ENCODE results near the gene SEMA5B. TPM values are rescaled to one million over a fixed set of nuclear protein-coding genes. Genes with fewer than 3 reads are reported as not detected.

The SEMA5B gene
- total and polyA plus RNA-seq, 2 experiments from 2014 or later, result 8.0 to 26.8 TPM

- Mint-ChIP-seq H3K27me3 (ENCODE audit: insufficient read depth, low read depth, poor library complexity) (no peaks in the 10 kb centered on the region), H3K4me1 (peaks cover 15% of the 10 kb centered on the region), H3K4me3 (no peak overlapping the region), H3K27ac (no peak overlapping the region), H3K9me3 (no peaks in the 10 kb centered on the region), H3K36me3 (ENCODE audit: low read depth) (no peaks in the 10 kb centered on the region)
- H2AFZ ChIP-seq, result no peak overlapping the region
- no peaks in the 10 kb centered on the region; the same call in 1 of the 2 replicates for H3F3A ChIP-seq (replicated peaks; ENCODE audit: low read depth)
- H3K27ac ChIP-seq (ENCODE audit: low read depth), result no peak overlapping the region
- no peak for TF ChIP-seq EZH2 (IDR thresholded peaks at IDR 0.05; ENCODE audit: low read depth, unreplicated experiment)
- no peak for TF ChIP-seq NANOG (IDR thresholded peaks at IDR 0.05; ENCODE audit: borderline replicate concordance)
- no peak for TF ChIP-seq ZNF331 (CRISPR knock-in tag; IDR thresholded peaks at IDR 0.05; ENCODE audit: low read depth)
- no peak for TF ChIP-seq STAT1 (IDR thresholded peaks at IDR 0.05; ENCODE audit: unreplicated experiment)
- TF ChIP-seq, protein P1, sequence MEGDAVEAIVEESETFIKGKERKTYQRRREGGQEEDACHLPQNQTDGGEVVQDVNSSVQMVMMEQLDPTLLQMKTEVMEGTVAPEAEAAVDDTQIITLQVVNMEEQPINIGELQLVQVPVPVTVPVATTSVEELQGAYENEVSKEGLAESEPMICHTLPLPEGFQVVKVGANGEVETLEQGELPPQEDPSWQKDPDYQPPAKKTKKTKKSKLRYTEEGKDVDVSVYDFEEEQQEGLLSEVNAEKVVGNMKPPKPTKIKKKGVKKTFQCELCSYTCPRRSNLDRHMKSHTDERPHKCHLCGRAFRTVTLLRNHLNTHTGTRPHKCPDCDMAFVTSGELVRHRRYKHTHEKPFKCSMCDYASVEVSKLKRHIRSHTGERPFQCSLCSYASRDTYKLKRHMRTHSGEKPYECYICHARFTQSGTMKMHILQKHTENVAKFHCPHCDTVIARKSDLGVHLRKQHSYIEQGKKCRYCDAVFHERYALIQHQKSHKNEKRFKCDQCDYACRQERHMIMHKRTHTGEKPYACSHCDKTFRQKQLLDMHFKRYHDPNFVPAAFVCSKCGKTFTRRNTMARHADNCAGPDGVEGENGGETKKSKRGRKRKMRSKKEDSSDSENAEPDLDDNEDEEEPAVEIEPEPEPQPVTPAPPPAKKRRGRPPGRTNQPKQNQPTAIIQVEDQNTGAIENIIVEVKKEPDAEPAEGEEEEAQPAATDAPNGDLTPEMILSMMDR (conservative IDR thresholded peaks at IDR 0.05; ENCODE audit: low read depth in 2 of 2), result no peak
- no peak for TF ChIP-seq ZNF462 (CRISPR knock-in tag; IDR thresholded peaks at IDR 0.05)
- no peak for DNase-seq (ENCODE audit: low spot score)
- H3K4me2 ChIP-seq, result no peak overlapping the region
- no peaks in the 10 kb centered on the region for H3K27me3 ChIP-seq (ENCODE audit: insufficient read depth)
- H3K36me3 ChIP-seq (ENCODE audit: insufficient read depth), result no peaks in the 10 kb centered on the region
- ATAC-seq, result no peak
- peaks cover 6% of the 10 kb centered on the region for H3K4me1 ChIP-seq (ENCODE audit: insufficient read depth)
- no peaks in the 10 kb centered on the region; the same call in 1 of the 2 replicates for H4K20me1 ChIP-seq (replicated peaks; ENCODE audit: insufficient read depth)
- H3K79me2 ChIP-seq (replicated peaks; ENCODE audit: insufficient read depth), result no peaks in the 10 kb centered on the region
- peaks cover 3% of the 10 kb centered on the region; the same call in 1 of the 2 replicates for H3K9me2 ChIP-seq (ENCODE audit: insufficient read depth)
- no peak overlapping the region for H3K4me3 ChIP-seq
These were observed 21.1 kb upstream of the SEMA5B start for GRCh38 chr3:123048480-123049237.
